D721Med (cell line): ENCODE data around the gene DDX42.
"Not testable (repeated sequence)": the region's sequence is repeated elsewhere in the genome, so short reads cannot be mapped to it uniquely, and the experiment has no call there.

ENCODE experiments used
- DNase-seq: peaks from one replicate; pipeline ENCODE4 v3.0.0; 2011; ENCODE audit warnings: low spot score; ENCODE audit not compliant: insufficient read length
- FAIRE-seq: peaks from 2 replicates; lab custom pipeline; 2011; peaks lifted over from hg19 to GRCh38; lab: Jason Lieb, UNC
- TF ChIP-seq, protein P1 (sequence below): IDR thresholded peaks from 2 replicates; pipeline ENCODE4 v1.5.1; 2012; ENCODE audit warnings: mild to moderate bottlenecking, control low read depth; ENCODE audit not compliant: insufficient read depth; ENCODE audit errors: missing control alignments

The DDX42 gene

DNA sequence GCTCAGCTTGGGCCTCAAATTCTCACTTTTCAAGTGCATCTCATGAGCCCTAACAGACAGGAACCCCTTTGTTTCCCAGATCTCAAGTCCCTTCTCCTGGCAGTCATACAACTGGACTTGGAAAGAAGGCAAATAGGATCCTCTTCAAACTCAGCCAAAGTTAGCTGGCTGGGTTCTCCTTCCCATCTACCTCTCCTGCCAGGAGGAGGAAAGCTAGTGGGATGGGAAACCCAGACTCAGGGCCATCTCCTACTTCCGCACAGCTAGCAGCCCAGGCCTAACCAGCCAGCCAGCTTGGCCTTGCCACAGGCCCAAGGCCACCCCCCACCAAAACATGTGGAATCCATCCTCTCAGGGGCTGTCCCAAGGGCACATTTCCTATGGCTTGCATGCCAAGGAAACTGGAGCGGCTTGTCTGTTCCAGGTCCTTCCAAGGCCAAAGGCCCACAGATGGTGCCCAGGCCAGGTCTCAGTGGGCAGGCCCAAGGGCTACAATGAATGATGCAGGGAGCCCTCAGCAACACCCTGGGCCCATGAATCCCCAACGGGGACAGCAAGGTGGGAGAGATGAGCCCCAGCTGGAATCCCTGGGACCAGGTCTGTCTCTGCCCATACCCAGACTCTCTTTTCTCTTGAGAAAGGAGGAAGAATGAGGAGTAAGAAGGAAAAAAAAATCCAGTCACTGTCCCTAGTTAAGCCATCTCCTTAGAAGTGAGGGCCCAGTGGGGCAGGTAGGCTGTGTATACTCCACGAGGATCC is 66.8 kb downstream of the DDX42 start:
- no peak for DNase-seq
- TF ChIP-seq, protein P1, sequence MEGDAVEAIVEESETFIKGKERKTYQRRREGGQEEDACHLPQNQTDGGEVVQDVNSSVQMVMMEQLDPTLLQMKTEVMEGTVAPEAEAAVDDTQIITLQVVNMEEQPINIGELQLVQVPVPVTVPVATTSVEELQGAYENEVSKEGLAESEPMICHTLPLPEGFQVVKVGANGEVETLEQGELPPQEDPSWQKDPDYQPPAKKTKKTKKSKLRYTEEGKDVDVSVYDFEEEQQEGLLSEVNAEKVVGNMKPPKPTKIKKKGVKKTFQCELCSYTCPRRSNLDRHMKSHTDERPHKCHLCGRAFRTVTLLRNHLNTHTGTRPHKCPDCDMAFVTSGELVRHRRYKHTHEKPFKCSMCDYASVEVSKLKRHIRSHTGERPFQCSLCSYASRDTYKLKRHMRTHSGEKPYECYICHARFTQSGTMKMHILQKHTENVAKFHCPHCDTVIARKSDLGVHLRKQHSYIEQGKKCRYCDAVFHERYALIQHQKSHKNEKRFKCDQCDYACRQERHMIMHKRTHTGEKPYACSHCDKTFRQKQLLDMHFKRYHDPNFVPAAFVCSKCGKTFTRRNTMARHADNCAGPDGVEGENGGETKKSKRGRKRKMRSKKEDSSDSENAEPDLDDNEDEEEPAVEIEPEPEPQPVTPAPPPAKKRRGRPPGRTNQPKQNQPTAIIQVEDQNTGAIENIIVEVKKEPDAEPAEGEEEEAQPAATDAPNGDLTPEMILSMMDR = no peak
- FAIRE-seq = no peak

DNA sequence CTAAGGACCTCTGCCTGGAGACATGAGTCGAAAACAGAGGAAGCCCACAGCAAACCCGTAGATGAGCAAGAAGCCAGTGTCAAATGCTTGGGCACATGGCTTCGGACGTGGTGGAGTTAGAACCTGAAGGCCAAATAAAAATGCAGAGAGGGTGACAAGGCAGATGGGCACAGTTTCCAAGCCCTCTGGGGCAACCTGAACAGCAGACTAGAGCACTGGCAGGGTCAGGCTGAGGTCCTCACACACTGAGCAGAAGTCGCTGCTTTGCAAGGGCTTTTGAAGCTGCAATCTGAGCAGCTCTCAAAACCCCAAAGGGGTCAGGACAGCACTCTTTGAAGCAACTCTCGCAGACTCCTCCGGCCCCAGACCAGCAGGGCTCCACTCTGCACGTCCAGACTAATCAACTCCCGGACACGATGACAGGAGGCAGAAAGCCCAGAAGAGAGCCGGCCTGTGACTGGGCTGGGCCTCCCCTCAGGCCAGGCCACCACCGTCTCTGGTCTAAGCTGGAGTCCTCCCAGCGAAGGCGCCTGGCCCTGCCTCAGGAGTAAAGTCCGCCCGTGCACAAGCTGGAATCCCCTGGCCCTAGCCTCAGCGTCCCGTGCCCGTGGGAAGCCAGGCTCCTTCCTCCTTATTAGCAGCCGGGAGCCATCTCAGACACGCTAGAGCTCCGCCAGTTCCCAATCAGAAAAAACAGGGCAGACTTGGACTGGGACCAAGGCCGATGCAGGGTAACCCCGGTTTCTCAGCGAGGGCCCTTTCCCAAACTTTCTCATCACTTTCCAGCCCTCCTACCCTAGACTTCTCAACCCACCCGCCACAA is 67.6 kb downstream of the DDX42 start:
- TF ChIP-seq, protein P1 = no peak
- no peak for FAIRE-seq
- DNase-seq = no peak

DNA sequence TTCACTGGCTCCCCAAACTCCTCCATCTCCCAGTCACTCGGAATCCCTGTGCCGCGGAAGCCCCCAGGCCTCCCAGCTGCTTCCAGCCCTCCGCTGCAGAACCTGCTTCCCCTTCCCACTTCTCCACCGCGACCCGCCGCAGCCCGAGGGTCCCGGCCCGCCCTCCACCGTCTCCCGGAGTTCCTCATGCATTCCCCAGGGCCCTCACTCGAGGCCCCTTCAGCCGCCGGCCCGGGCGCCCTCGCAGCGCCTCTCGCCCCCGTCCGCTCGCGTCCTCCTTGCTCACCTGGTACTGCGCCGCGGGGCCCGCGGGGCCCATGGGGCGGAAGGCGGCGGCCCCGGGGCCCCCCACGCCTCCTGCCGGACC is 68.2 kb downstream of the DDX42 start:
- FAIRE-seq = no peak
- DNase-seq = no peak
- TF ChIP-seq, protein P1 = no peak

DNA sequence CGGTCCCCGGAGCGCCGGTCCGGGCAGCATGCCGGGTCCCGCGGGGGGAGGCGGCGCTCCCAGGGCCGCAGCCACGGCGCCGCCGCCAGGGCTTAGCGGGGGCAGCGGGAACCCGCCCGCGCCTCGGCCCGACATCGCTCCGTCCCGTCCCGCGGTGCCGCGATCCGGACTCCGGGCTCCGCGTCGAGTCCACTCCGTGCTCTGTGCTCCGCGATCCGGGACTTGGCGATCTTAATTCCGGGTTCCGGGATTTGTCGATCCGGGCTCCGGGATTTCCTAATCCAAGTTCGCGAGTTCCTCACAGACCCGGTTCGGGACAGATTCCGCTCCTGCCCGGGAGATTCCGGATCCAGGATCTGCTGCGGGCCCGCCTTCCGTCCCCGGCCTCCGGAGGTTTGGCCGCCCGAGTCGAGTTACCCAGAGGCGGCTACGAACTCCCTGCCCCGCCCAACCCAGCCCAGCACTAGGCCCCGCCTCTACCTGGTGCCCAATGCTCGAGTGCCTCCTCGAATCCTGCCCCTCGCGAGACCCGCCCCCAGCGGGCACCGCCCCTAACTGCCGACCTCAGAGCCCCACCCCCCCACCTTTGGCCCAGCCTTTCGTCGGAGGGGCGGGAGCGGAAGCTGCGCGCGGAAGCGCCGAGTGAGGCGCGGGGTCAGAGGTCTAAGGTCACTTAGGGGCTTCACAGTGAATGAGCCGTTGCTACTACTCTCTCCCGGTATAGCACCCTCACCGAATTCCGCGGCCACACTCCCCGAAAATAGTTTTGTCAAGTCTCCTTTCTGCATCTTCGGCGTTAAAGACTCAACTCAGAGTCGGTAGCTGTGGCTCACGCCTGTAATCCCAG is 68.8 kb downstream of the DDX42 start, which contains the start of gene SMARCD2:
Gene SMARCD2 (minus strand): TSS at position 146 of the 847 bp plus-strand sequence. CDS start 11 bp downstream, at position 135.
- TF ChIP-seq, protein P1 = no peak
- DNase-seq = peak; percentile 54
- no peak for FAIRE-seq

DNA sequence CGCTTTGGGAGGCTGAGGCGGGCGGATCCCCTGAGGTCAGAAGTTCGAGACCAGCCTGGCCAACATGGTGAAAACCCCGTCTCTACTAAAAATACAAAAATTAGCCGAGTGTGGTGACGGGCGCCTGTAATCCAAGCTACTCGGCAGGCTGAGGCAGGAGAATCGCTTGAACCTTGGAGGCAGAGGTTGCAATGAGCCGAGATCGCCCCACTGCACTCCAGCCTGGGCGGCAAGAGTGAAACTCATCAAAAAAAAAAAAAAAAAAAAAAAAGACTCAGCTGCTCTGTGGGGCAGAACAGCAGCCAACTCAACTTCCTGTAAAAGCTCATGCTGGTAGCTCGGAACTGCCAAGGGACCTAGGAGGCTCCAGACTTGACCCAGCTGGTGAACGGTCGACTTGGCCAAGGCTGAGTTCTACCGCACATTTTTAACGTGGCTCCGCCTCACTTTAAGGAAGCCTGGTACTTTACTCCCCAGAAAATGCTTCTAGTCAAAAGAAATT is 69.5 kb downstream of the DDX42 start:
- DNase-seq, FAIRE-seq: not testable (repeated sequence)

DNA sequence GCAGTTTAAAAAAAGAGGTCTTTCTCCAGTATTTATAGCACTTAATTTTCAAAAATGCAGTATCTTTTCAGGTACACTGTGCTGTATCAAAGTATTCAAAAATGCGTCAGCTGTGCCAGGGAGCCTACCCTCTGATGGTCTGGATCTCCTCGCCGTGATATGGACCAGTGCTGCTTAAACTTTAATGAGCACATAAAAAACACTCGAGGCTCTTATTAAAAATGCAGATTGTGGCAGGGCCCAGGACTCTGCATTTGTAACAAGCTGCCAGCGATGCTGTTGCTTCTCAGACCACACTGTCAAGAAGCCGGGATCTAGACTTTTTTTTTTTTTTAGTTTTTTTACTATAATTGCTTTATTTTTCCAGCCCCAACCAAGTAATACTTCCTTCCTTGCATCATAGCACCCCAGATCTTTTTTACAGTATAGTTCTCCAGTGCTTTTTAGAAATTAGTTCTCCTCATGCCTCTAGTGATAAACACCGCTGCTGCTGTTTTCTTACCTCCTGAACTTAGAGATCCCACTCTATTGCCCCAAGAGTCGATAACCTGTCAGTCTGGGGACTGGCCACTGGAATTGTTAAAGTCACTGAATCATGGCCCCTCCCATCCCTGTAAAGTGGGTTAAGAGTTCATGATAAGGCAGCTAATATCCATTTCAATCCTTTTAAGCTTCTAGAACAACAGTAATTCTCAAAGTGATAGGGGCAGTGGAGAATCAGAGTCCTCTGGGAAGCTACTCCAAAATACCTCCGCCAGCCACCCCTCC is 70.1 kb downstream of the DDX42 start:
- DNase-seq (no peak), FAIRE-seq (no peak)
- TF ChIP-seq, protein P1 = no peak
